GM06990 (cell line): ENCODE results near the gene STAB2.

Experiments used
- DNase-seq: peaks from one replicate; pipeline ENCODE4 v3.0.0-alpha.2; 2011; ENCODE audit not compliant: insufficient read length; ENCODE audit errors: extremely low read depth
- H3K27me3 ChIP-seq: replicated peaks from 2 replicates; pipeline ENCODE4 v1.6.0; 2011; ENCODE audit warnings: low read length; ENCODE audit not compliant: control insufficient read depth, insufficient read depth
- H3K36me3 ChIP-seq: 2 replicates; pipeline ENCODE4 v1.5.1; 2011; ENCODE audit warnings: low read length; ENCODE audit not compliant: control insufficient read depth, insufficient read depth
- H3K4me3 ChIP-seq: replicated peaks from 2 replicates; pipeline ENCODE4 v1.5.1; 2011; ENCODE audit warnings: low read depth, mild to moderate bottlenecking, control low read depth, low read length
- CTCF ChIP-seq: IDR thresholded peaks from 2 replicates; pipeline ENCODE4 v1.5.1; 2011; ENCODE audit warnings: low read length, control low read depth, mild to moderate bottlenecking, inconsistent platforms; ENCODE audit not compliant: insufficient read depth, poor library complexity, severe bottlenecking

STAB2 gene

GRCh38 chr12:103745962-103746361 lies 158.9 kb downstream of the STAB2 start:
- TF ChIP-seq CTCF: no peak
- Histone ChIP-seq H3K36me3 (no peaks in the 10 kb centered on the region), H3K4me3 (no peak overlapping the region), H3K27me3 (no peaks in the 10 kb centered on the region; the same call in 1 of the 2 replicates)
- no peak for DNase-seq

- no peak for TF ChIP-seq CTCF
- Histone ChIP-seq H3K4me3 (no peak overlapping the region), H3K27me3 (no peaks in the 10 kb centered on the region), H3K36me3 (no peaks in the 10 kb centered on the region)
- no peak for DNase-seq
These were observed 160.9 kb downstream of the STAB2 start for GRCh38 chr12:103748002-103748401.

GRCh38 chr12:103748875-103749274 lies 161.8 kb downstream of the STAB2 start:
- no peak for DNase-seq
- TF ChIP-seq CTCF: no peak
- Histone ChIP-seq H3K36me3 (no peaks in the 10 kb centered on the region), H3K4me3 (no peak overlapping the region), H3K27me3 (no peaks in the 10 kb centered on the region; the same call in 1 of the 2 replicates)

GRCh38 chr12:103751171-103751570 lies 164.1 kb downstream of the STAB2 start:
- DNase-seq: no peak
- no peak overlapping the region for H3K4me3 ChIP-seq
- peak; percentile 52 for TF ChIP-seq CTCF
- no peaks in the 10 kb centered on the region; the same call in 1 of the 2 replicates for H3K27me3 ChIP-seq
- no peaks in the 10 kb centered on the region for H3K36me3 ChIP-seq

GRCh38 chr12:103751600-103751999 lies 164.5 kb downstream of the STAB2 start:
- H3K27me3 ChIP-seq: no peaks in the 10 kb centered on the region; the same call in 1 of the 2 replicates
- H3K4me3 ChIP-seq: no peak overlapping the region
- H3K36me3 ChIP-seq: no peaks in the 10 kb centered on the region
- TF ChIP-seq CTCF: no peak
- DNase-seq: no peak

GRCh38 chr12:103755425-103755824 lies 168.4 kb downstream of the STAB2 start:
- TF ChIP-seq CTCF: no peak
- Histone ChIP-seq H3K4me3 (no peak overlapping the region), H3K27me3 (no peaks in the 10 kb centered on the region; the same call in 1 of the 2 replicates), H3K36me3 (no peaks in the 10 kb centered on the region)
- DNase-seq: no peak
